GM12874 (cell line): Measurements from ENCODE around the gene ARRDC1.

Experiments
- CTCF ChIP-seq: IDR thresholded peaks from 2 replicates; pipeline ENCODE4 v1.5.1; 2011; ENCODE audit warnings: low read depth, mild to moderate bottlenecking, control low read depth, low read length, moderate library complexity; ENCODE audit not compliant: insufficient read depth

Gene ARRDC1

DNA sequence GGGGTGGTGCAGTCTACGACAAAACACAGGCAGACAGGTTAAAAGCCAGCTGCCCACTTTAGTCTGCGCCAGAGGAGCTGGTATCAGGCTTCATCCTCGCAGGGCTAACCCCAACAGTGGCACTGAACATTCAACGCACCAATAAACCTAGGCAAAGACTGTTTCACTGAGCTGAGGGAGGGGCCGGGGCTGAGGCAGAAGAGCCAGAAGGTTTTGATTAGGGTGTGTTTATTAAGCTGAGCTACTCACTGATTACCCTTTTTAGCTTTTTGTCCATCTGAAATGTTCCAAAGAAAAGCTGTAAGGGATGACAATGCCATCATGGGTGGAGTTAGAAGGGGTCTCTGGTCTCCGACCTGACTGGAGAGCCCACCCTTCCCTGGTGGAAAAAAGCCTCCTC is 16.6 kb upstream of the ARRDC1 start:
- TF ChIP-seq CTCF, result no peak

- no peak for TF ChIP-seq CTCF
Observed at GRCh38 chr9:137589441-137590122, 15.9 kb upstream of the ARRDC1 start.

- TF ChIP-seq CTCF, result no peak
Observed at GRCh38 chr9:137590123-137590468, 15.4 kb upstream of the ARRDC1 start.

GRCh38 chr9:137590469-137591383 is 14.8 kb upstream of the ARRDC1 start, which contains the start of gene ZMYND19:
Gene ZMYND19, minus strand, starts transcription at chr9:137590512. Its CDS starts 249 bp downstream, at chr9:137590263.
- TF ChIP-seq CTCF, result no peak

DNA sequence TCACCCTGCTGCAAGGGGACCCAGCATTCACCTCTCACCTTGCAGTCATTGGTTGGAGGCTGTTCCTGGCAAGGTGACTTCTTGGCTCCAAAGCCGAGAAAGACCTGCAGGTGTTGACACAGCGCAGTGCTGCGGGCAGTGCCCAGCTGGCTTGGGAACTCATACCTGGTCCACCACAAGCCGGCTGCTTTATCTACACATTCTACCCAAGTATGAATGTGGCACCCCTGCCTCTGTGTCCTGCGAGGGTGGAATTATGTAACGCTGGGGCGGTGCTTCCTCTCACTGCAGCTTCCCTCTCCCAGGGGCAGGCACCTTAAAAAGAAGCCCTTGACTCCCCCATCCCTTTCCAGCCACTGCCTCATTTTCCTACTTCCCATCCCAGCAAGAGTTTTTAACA is 12.7 kb upstream of the ARRDC1 start:
- no peak for TF ChIP-seq CTCF

DNA sequence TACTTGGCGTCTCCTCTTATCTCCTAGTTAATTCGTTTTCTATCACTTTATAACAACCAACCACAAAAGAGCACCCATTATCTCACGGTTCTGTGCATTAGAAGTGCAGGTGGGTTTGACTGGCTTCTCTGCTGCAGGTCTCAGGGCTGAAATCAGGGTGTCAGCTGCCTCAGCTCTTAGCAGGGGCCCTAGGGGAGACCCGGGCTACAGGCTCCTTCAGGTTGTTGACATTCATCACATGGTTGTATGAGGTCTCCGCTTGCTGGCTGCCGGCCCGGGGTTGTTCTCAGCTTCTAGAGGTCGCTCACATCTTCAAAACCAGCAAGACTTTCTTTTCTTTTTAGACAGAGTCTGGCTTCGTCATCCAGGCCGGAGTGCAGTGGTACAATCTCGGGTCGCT is 12.3 kb upstream of the ARRDC1 start:
- no peak for TF ChIP-seq CTCF

DNA sequence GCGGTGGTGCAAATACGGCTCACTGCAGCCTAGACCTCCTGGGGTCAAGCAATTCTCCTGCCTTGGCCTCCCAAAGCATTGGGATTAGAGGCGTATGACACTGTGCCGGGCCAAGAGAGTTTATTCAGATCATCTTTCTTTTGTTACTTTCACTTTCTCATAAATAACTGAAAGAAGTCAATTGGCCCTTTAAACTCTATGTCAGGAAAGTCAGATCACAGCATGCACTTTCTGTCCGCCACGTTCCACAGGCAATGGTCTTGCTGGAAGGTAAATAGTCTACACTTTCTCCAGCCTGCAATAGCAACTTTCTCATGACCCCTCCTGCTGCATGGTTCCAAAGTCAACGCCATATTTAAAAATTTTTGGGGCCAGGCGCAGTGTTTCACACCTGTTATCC is 6.5 kb upstream of the ARRDC1 start:
- no peak for TF ChIP-seq CTCF
